ENCODE results near the gene POU6F2.
"Not testable (repeated sequence)": the region's sequence is repeated elsewhere in the genome, so short reads cannot be mapped to it uniquely, and the experiment has no call there.

Gene POU6F2

GRCh38 chr7:39001595-39001994 lies 23.9 kb downstream of the POU6F2 start:
- DNase-seq: no peak

GRCh38 chr7:39002755-39003154 lies 25.0 kb downstream of the POU6F2 start:
- DNase-seq: no peak

GRCh38 chr7:39005036-39005435 lies 27.3 kb downstream of the POU6F2 start:
- DNase-seq: no peak

GRCh38 chr7:39005461-39005860 lies 27.8 kb downstream of the POU6F2 start:
- DNase-seq: no peak

GRCh38 chr7:39013049-39013939 lies 35.6 kb downstream of the POU6F2 start:
- DNase-seq: not testable (repeated sequence)

- no peak for DNase-seq
Observed at GRCh38 chr7:39016609-39017008, 38.9 kb downstream of the POU6F2 start.

GRCh38 chr7:39017369-39017915 lies 39.7 kb downstream of the POU6F2 start:
- no peak for DNase-seq

- no peak for DNase-seq
Observed at GRCh38 chr7:39022796-39023195, 45.1 kb downstream of the POU6F2 start.

GRCh38 chr7:39027491-39027890 lies 49.8 kb downstream of the POU6F2 start:
- no peak for DNase-seq

GRCh38 chr7:39033885-39034624 lies 56.3 kb downstream of the POU6F2 start:
- DNase-seq: no peak

GRCh38 chr7:39035156-39035555 lies 57.4 kb downstream of the POU6F2 start:
- no peak for DNase-seq

GRCh38 chr7:39035903-39036302 lies 58.2 kb downstream of the POU6F2 start:
- no peak for DNase-seq

- DNase-seq: no peak
Observed at GRCh38 chr7:39042670-39043069, 65.0 kb downstream of the POU6F2 start.

GRCh38 chr7:39043531-39043930 lies 65.8 kb downstream of the POU6F2 start:
- DNase-seq: no peak

- no peak for DNase-seq
Observed at GRCh38 chr7:39044489-39044888, 66.8 kb downstream of the POU6F2 start.

- no peak for DNase-seq
Observed at GRCh38 chr7:39045231-39045630, 67.5 kb downstream of the POU6F2 start.

GRCh38 chr7:39051279-39051678 lies 73.6 kb downstream of the POU6F2 start:
- DNase-seq: no peak

GRCh38 chr7:39051707-39052106 lies 74.0 kb downstream of the POU6F2 start:
- no peak for DNase-seq

GRCh38 chr7:39054731-39055130 lies 77.0 kb downstream of the POU6F2 start:
- no peak for DNase-seq

- no peak for DNase-seq
Observed at GRCh38 chr7:39056153-39056552, 78.4 kb downstream of the POU6F2 start.

- DNase-seq: no peak
Observed at GRCh38 chr7:39062811-39063210, 85.1 kb downstream of the POU6F2 start.

- no peak for DNase-seq
Observed at GRCh38 chr7:39069031-39069430, 91.3 kb downstream of the POU6F2 start.
